HG02759 (cell line): ENCODE results near the gene EML6.
"Not testable (repeated sequence)": the region's sequence is repeated elsewhere in the genome, so short reads cannot be mapped to it uniquely, and the experiment has no call there.

Experiments used
- ATAC-seq: cut with Tn5 transposase; IDR thresholded peaks from one replicate; pipeline ENCODE4 v1.9.1; 2021; ENCODE audit warnings: mild to moderate bottlenecking, moderate library complexity; ENCODE audit not compliant: unreplicated experiment

The EML6 gene

GRCh38 chr2:54723131-54723995, at the start of gene EML6:
EML6 (plus strand) TSS chr2:54723662; CDS start chr2:54725062, 1,400 bp downstream.
- ATAC-seq, result peak; percentile 98

DNA sequence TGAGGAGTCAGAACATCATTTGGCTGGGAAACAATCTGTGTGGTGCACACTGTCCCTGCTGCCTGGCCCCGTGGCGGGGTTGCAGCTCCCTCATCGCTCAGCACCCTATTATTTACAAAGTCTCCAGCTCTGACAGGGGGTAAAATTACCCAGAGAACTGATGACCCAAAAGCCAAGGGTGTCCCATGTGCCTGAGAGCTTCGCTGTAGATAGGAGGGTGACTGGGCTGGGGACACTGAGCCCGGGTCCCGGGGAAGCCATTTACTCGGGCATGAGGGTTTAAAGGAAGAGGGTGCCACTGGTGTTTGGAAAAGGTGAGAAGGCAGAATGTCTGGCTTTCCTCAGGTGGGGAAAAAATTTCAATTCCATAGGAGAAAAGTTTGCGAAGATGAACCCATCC, 48.2 kb upstream of the EML6 start:
- no peak for ATAC-seq

GRCh38 chr2:54675738-54676137, 47.7 kb upstream of the EML6 start:
- no peak for ATAC-seq

DNA sequence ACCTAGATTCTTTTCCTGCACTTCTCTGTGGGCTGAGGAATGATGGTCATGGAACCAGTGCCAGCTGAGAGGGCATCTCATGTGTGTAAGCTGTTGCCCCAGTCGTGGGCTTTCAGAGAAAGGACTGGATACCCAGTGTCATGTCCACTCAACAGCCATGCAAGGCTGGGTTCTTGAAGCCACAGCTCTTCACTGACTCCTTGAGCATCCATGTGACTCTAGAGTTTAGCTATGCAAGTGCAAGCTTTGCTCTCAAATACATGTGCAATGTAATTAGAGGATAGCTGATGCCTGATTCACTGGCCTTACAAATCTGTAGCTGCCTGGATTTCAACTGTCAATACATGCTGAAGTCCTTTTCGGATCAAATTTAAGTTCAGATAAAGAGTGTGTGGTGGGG, 46.8 kb upstream of the EML6 start:
- ATAC-seq, result no peak

GRCh38 chr2:54677476-54678265, 45.8 kb upstream of the EML6 start:
- ATAC-seq, result no peak

- no peak for ATAC-seq
These were observed 44.7 kb upstream of the EML6 start for GRCh38 chr2:54678719-54679118.

- ATAC-seq, result peak; percentile 90
These were observed 42.9 kb upstream of the EML6 start for GRCh38 chr2:54680397-54681041.

DNA sequence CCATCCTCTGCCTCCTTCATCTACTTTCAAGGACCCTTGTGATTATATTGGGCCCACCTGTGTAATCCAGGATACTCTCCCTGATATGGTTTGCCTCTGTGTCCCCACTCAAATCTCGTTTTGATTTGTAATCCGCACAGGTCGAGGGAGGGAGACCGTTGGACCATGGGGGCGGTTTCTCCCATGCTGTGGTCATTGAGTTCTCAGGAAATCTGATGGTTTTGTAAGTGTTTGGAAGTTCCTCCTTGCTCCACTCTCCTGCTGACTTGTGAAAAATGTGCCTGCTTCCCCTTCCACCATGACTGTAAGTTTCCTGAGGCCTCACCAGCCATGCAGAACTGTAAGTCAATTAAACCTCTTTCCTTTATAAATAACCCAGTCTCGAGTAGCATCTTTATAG, 42.0 kb upstream of the EML6 start:
- no peak for ATAC-seq

DNA sequence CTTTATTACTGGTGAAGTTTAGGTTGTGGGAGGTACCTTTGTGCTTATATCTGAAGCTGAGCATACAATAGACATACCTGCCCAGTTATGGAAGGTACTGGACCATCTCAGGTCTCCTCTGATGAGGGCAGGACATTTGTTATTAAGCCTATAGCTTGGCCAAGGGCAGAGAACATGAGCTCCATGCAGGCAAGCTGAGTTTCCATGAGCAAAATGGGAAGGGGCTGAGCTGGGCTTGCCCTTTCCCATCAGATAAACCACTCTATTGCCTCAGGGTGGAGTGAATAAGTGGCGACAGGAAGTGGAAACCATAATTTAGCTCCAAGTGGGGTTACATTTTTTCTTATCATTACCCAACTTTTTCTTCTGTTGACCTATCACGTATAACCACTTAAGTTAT, 39.9 kb upstream of the EML6 start:
- ATAC-seq, result no peak

- ATAC-seq, result no peak
These were observed 38.1 kb upstream of the EML6 start for GRCh38 chr2:54685263-54685775.

DNA sequence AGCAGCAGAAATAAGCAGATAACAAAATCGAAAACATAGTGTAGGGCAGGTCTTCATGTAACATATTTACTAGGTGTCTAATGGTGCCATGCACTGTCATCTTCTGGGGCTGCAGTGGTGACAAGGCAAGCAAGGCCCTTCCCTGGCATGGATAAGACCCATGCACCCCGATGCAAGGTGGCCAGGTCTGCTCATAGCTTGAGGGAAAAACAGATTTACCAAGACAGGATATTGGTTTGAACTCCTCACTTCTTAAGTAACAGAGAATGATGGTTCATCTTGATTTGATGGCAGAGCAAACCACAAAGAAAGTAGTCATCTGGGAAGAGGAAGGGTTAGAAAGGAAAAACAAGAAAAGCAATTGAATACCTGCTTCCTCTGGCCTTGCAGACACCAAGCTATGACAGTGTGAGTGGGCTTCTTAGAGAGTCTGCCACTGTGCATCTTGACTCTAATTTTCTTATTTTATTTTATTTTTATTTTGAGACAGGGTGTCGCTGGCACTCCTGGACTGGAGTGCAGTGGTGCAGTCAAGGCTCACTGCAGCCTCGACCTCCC, 35.8 kb upstream of the EML6 start:
- ATAC-seq, result no peak

- ATAC-seq, result no peak
These were observed 31.9 kb upstream of the EML6 start for GRCh38 chr2:54691445-54692135.

DNA sequence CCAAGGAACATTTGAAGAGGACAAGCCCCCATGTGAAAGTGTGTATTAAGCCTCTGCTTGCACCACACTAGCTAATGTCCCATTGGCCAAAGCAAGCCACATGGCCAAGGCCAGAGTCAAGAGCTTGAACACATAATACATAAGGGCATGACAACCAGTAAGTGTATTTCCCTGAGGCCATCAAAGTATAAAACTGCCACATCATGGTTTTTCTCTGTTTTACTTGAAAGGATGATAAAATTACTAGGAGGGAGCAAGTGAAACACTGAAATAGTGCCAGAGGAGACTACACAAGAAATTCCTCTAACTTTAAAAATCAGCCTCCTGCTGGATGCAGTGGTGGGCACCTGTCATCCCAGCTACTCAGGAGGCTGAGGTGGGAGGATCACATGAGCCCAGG, 30.9 kb upstream of the EML6 start:
- ATAC-seq, result no peak

DNA sequence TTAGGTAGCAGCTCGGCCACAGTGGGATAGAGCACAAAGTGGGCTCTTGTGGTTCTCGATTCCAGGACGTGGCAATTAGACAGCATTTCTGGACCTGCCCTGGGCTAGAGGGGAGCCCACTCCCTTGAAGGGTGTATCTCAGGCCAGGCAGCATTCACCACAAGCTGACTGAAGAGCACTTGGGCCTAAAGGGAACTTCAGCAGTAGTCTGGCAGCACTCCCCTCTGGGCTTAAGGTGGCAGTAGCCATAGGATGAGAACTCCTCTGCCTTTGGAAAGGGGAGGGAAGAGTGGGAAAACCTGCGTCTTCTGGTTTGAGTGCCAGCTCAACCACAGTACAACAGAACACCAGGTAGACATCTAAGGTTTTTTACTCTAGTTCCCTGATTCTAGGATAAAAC, 28.1 kb upstream of the EML6 start:
- ATAC-seq, result no peak

- no peak for ATAC-seq
These were observed 25.5 kb upstream of the EML6 start for GRCh38 chr2:54697934-54698333.

DNA sequence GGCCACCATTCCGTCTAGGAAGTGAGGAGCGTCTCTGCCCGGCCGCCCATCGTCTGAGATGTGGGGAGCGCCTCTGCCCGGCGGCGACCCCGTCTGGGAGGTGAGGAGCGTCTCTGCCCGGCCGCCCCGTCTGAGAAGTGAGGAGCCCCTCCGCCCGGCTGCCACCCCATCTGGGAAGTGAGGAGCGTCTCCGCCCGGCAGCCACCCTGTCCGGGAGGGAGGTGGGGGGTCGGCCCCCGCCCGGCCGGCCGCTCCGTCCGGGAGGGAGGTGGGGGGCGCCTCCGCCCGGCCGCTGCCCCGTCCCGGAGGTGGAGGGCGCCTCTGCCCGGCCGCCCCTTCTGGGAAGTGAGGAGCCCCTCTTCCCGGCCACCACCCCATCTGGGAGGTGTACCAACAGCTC, 24.5 kb upstream of the EML6 start:
- ATAC-seq, result not testable (repeated sequence)

DNA sequence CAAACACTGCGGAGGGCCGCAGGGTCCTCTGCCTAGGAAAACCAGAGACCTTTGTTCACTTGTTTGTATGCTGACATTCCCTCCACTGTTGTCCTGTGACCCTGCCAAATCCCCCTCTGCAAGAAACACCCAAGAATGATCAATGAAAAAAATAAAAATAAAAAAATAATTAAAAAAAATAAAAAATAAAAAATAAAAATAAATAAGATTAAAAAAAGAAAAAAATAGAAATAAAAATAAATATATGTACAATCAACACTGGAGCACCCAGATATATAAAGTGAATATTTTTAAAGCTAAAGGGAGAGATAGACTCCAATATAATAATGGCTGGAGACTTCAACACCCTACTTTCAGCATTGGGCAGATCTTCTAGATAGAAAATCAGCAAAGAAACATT, 23.8 kb upstream of the EML6 start:
- no peak for ATAC-seq

GRCh38 chr2:54701029-54701428, 22.4 kb upstream of the EML6 start:
- no peak for ATAC-seq

GRCh38 chr2:54704238-54704637, 19.2 kb upstream of the EML6 start:
- no peak for ATAC-seq
